Prostate gland (tissue), 2 donors: ENCODE results near the gene RAB13.

Experiments used
- POLR2A ChIP-seq: fragments of 450-650 bp; IDR thresholded peaks from one replicate; pipeline ENCODE4 v1.6.1; 2016; ENCODE audit warnings: antibody characterized with exemption, mild to moderate bottlenecking
- TF ChIP-seq, protein P1 (sequence below), 4 experiments: fragments of 200-600 bp in 2 of 4; fragments of 450-650 bp in 2 of 4; sonication (generic) in 2 of 4; IDR thresholded peaks; 1 replicate in 3 of 4; 2 replicates in 1 of 4; pipeline ENCODE4 v1.5.1; 2016 to 2019; ENCODE audit warnings: antibody characterized with exemption in 4 of 4, mild to moderate bottlenecking in 2 of 4, moderate library complexity in 2 of 4

DNA sequence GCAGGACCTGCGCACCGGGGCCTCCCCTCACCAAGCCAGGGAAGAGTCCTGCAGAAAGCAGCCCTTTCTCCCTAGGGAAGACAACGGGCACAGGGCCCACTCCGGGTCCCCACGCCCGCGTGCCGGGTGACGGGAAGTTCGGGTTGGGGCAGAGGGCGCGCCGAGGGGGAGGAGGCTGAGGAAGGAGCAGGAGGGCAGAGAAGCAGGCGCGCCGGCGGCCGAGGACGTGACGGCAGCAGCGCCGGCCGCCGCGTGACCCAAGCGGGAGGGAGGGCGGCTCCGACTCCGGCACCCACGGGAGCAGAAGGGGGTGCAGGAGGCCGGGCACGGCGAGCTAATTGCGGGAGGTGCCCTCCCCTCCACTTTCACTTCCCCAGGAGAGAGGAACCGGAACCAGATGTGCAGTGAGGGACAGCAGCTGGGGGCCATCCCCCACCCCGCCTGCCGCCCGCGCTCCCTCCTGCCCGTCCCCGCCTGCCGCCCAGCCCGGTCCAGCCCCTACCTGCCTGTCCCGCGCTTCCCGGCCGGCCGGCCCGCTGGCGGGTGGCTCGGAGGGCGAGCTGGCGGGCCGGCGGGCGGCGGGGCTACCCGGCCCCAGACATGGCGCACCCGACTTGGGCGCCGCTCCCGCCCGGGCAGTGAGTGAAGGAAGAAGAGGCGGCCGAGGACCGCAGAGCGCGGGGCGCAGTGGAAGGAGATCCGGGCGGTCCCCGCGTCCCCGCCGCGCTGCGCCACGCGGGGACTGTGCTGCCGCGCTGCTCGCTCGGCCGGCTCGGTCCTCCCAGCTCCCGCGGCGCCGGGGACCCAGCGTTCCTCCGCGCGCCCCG is 40.1 kb downstream of the RAB13 start:
- TF ChIP-seq, protein P1, sequence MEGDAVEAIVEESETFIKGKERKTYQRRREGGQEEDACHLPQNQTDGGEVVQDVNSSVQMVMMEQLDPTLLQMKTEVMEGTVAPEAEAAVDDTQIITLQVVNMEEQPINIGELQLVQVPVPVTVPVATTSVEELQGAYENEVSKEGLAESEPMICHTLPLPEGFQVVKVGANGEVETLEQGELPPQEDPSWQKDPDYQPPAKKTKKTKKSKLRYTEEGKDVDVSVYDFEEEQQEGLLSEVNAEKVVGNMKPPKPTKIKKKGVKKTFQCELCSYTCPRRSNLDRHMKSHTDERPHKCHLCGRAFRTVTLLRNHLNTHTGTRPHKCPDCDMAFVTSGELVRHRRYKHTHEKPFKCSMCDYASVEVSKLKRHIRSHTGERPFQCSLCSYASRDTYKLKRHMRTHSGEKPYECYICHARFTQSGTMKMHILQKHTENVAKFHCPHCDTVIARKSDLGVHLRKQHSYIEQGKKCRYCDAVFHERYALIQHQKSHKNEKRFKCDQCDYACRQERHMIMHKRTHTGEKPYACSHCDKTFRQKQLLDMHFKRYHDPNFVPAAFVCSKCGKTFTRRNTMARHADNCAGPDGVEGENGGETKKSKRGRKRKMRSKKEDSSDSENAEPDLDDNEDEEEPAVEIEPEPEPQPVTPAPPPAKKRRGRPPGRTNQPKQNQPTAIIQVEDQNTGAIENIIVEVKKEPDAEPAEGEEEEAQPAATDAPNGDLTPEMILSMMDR (IDR thresholded peaks at IDR 0.05), result no peak
- TF ChIP-seq POLR2A, result peak; percentile 73
